ENCODE results near the gene RND2.

RND2 gene

DNA sequence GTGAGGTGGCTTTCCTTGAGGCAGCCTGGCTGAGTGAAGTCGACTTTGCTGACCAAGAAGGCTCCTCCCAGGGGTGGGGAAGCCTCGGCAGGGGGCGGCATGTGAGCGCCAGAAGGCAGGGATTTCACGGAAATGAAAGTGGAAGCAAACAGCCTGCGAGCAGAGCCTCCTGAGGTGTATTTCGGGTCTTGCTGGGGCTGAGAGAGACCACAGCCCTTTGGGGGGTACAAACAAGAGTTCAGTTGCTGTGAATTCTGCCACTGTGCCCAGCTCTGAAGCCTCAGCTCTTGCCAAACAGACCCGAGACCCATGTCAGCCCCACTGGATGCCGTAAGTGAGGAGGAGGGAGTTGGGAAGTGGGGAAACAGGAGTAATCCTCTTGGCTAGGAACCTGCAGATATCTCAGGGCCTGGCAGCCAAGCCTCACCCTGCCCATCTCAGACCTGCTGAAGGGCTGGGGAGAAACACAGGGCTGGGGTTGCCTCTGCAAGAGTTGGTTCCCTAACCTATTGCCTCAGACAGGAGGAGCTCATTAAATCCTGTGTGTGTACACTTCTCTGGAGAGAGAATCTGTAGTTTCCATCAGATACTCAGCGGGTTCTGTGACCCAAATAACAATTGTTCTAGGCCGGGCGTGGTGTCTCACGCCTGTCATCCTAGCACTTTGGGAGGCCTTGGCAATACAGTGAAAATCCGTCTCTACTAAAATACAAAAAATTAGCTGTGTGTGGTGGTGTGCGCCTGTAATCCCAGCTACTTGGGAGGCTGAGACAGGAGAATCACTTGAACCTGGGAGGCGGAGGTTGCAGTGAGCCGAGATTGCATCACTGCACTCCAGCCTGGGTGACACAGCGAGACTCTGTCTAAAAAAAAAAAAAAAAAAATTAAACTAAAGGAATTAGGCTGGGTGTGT, 18.1 kb upstream of the RND2 start, which contains the start of gene IFI35:
Gene IFI35 (plus strand): TSS at position 146 of the 913 bp plus-strand sequence. CDS start 164 bp downstream, at position 310.
- no peak for DNase-seq

DNA sequence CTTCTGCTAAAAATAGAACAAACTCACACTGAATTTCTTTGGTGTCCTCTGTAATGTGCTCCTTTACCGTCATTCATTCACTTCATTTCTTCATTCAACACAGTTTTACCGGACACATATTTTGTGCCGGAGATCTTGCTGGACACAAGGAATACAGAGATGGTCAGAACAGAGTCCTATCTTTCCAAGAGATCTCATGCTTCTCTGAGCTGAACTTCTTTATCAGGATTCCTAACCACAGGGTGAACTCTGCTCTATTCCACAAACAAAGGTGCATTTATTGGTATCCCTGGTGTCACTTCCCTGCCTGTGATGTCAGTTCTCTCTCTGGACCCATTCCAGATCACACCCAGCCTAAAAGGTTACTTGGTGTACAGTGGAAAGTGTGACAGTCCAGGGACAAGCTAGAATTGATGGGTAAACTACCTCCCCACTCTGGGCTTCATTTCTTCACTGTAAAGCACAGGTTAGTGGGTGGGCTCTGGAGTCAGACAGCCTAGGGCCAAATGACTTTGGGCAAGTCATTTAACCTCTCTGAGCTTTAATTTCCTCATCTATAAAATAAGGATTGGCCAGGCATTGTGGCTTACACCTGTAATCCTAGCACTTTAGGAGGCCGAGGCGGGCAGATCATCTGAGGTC, 14.2 kb upstream of the RND2 start:
- DNase-seq = no peak

DNA sequence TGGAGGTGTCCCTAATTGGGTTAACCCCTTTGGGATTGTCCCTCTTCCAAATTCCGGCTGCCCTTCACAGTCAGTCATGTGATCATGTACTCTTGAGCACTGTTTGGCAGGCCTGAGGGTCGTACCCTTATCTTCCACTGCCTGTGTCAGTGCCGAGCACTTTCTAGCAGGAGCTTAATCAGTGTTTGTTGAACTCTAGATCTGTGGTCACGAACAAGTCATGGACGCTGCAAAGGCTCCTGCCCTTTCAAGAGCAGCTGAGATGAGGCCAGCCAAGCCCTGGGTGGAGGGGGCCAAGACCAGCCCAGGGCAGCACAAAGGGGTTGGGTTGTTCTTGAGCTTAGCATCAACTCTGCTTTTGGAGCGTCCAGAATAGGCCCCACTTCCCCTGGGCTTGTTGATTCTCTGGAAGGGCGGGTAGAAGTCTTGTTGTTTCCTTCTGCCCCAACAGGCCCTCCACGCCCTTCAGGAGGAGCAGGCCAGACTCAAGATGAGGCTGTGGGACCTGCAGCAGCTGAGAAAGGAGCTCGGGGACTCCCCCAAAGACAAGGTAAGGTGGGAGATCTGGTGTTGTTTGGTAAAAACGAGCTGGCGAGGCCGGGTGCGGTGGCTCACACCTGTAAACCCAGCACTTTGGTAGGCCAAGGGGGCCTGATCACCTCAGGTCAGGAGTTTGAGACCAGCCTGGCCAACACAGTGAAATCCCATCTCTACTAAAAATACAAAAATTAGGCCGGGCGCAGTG, 13.1 kb upstream of the RND2 start:
- no peak for DNase-seq

DNA sequence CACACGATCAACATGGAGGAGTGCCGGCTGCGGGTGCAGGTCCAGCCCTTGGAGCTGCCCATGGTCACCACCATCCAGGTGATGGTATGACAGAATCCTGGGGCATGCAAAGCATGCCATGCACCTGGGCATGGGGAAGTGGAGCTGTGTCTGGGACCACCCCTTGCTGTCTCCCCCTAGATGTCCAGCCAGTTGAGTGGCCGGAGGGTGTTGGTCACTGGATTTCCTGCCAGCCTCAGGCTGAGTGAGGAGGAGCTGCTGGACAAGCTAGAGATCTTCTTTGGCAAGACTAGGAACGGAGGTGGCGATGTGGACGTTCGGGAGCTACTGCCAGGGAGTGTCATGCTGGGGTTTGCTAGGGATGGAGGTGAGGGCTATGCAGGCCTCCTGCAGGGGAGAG, 11.7 kb upstream of the RND2 start:
- no peak for DNase-seq

- DNase-seq = no peak
These were observed 10.9 kb upstream of the RND2 start for GRCh38 chr17:43014020-43014648.

GRCh38 chr17:43014649-43015542, 10.1 kb upstream of the RND2 start:
- no peak for DNase-seq

DNA sequence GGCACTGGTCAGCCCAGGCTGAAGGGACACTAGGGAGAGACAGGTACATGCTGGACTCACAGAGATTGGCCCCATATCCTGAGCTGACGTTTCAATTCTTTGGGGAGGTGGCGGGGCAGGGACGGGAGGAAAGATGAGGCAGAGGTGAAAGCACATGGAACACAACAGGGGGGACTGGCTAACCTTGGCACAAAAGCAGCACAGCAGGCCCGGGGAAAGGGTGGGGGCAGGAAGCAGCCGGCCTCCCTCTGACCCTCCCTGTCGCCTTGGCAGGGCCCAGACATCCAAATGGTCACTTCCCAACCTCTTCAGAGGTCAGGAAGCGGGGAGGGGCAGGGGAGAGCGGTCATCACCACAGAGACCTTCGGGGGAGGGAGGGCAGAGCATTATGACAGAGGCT, 9.5 kb upstream of the RND2 start:
- DNase-seq = no peak

DNA sequence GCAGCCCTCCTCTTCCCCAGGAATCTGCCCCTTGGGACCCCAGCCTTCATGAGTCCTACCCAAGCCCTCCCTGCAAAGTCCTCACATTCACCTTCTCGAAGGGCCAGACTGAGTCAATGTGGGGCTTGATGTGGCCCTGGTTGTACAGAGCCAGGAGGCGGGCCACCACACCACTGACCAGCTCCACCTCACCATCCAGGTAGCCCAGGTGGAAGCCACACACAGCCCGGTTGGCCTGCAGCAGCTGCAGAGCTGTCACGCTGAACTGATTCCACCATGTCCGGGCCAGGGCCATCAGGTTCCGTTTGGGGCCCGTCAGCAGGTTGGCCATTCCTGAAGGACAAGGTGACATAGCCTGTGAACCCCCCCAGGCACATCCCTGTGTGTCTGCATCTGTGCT, 8.8 kb upstream of the RND2 start:
- no peak for DNase-seq

DNA sequence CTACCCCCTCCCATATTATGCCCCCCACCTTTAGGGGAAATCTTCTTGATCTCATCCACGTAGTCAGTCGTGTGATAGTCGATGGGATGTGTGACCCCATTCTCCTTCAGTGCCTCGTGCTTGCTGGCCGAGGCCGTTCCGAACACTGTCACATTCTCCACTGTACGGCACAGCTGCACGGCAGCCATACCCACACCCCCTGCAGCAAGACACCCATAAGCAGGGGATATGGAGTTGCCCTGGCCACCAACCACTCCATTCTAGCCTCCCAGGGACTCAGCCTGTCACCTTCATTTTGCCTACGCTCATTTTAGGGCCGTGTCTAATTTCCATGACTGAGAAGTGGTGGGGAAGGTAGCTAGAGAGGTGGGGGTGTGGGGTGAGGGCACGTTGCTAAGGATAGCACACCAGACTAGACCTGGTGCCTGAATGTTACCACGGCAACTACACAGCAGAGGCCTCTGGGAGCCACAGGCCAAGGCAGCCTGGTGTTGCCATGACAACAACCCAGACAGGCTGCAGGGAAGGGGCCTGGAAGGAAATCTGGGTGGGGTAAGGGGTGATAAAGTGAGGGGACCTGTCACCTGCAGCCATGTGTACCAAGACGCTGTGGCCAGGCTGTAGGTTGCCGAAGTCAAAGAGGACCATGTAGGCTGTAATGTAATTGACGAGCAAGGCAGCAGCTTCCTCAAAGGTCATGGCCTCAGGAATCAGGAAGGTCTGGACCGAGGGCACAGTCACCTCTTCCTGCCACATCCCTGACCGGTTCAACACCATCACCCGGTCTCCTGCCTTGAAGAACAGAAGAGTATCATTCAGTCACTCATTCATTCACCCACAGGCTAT, 6.8 kb upstream of the RND2 start:
- DNase-seq = no peak

GRCh38 chr17:43018932-43019331, 6.1 kb upstream of the RND2 start:
- no peak for DNase-seq

DNA sequence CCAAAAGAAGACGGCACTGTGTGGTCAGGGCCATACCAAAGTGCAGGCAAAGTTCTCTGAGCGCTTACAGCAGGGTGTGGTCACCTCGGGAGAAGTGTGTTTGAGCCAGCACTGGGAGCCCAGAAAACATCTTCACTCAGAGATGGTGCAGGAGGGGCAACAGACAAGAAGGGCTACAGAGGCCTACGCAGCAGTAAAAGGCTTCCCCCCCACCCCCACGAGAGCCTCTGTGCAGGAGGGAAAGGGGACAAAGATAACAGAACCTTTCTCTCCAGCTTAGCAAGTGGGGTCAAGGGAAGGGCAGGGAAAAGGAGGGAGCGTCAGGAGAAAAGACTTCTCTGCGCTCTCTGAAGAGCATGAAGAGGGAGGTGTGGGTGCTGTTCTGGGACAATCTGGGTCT, 5.6 kb upstream of the RND2 start:
- no peak for DNase-seq

DNA sequence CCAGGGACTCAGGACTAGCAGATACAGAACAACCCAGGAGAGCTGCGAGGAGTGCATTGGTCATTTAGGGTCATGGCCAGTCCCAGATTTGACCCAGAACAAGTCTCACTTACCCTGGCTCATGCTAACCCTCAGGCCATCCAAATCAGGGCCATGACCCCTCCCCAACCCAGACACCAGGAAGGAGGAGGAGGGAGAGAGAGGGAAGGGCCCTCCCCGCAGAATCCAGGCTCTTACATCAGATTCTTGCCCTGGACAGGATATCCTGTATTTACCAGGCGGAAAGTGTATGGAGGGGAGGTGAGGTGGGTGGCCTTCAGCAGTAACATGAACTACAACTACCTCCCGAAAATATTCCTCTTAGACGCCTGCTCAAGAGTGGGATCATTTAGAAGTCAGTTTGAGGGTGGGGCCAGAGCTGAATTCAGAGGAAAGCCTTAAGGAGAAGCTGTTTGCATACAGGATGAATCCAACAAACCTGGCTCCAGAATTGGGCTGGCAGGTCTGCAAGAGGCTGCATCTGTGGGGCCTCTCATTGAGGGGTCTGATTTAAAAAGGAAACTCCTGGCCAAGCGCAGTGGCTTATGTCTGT, 4.9 kb upstream of the RND2 start:
- DNase-seq = no peak

DNA sequence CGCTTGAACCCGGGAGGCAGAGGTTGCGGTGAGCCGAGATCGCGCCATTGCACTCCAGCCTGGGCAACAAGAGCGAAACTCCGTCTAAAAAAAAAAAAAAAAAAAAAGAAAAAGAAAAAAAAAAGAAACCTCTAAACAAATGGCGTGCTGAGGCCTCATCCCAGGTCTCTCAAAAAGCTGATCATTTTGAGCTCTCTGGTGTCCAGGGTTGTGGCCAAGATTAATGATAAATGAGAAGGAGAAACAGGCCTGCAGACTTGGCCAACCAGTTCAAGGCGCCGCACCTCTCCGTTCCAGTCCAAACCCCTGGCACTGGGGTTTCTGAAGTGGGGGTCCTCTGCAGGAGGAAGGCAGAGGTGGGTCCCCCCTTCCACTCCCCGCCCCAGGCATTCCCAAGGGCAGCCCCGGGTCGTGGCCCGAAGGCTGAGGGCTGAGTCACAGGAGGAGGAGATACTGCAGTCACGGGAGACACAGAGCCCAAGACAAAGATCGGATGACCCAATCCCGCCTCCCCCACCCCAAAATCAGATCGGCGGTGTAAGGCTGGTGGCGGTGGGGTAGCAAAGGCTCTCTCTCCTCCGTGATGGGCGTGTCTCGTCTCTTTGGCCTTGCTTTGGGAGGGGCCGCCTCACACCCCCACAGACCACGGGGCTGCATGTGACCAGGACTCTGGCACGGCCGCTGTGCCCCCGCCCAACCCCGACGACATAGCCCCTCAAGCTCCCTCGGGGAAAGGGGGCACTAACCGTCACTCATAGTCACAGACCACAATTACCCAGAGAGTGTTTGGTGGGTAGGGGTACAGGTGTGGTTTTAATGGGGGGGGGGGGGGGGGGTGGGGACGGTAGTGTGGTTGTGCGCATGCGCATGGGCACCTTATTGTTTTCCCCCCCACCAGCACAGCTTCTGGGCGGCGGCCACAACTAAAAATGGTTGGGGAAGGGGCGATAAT, 4.0 kb upstream of the RND2 start:
- DNase-seq = no peak

- no peak for DNase-seq
These were observed 3.1 kb upstream of the RND2 start, which contains the start of gene VAT1 for GRCh38 chr17:43021741-43022512. Gene VAT1 (minus strand): TSS chr17:43022385. CDS start chr17:43022322, 63 bp downstream.

DNA sequence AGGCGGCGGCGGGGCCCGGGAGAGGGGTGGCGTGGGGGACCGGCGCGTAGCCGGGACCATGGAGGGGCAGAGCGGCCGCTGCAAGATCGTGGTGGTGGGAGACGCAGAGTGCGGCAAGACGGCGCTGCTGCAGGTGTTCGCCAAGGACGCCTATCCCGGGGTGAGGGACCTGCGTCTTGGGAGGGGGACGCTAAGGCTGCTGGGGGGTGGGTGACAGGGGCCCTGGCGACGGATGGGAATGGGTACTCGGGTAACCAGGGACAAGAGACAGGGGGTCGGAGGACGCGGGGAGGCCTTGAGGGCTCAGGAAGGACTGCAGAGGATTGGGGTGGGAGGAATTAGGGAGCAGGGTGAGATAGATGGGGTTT, 243 bp downstream of the RND2 start:
- DNase-seq = no peak

DNA sequence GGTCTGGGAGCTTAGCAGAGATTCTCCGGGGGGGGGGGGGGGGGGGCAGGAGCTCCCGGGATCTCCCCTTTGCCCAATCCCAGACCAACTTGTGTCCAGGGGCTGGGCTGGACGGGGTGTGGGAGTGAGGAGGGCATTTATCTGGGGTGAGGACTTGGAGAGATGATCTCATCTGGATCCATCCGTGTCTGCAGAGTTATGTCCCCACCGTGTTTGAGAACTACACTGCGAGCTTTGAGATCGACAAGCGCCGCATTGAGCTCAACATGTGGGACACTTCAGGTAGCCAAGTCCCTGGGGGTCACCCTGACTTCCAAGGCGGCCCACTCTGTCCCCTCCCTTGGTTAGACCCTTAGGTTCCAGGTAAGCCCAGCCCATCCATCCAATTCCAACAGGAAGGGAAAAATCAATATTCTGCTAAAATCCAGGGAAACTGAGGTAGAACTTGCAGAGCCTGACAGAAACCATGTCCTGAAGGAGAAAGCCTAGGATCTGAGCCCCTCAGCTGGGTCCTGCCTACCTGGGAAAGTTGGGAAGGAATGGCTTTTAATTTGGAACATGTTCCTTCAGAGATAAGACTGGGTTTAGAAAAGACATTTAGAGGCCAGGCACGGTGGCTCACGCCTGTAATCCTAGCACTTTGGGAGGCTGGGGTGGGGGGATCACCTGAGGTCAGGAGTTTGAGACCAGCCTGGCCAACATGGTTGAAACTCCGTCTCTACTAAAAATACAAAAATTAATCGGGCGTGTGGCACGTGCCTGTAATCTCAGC, 921 bp downstream of the RND2 start:
- no peak for DNase-seq

DNA sequence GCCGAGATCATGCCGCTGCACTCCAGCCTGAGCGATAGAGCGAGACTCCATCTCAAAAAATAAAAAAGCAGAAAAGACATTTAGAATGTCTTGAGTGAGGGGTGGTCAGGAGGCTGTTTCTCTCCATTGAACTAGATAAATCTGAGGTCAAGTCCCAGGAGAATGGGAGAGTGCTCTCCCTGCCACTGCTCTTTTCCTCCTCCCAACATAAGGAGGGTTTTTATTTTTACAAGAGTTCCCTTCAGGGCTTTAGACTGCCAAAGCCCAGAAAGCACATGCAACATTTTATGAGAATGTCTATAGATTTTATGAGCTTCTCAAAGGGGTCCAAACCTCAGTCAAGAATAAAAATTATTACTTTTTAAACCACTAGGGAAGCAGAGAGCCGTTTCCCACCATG, 1.6 kb downstream of the RND2 start:
- DNase-seq = no peak
